Brain microvascular endothelial cell (primary cell): ENCODE results near the gene KLK13.

Source experiments
- DNase-seq: peaks from one replicate; pipeline ENCODE4 v3.0.0-alpha.2; 2020
- H3K27ac ChIP-seq: fragments of 250-450 bp; sonication (Bioruptor Pico); 2 replicates; pipeline ENCODE4 v1.5.1; 2020; ENCODE audit warnings: mild to moderate bottlenecking, moderate library complexity
- H3K27me3 ChIP-seq: fragments of 250-450 bp; sonication (Bioruptor Pico); replicated peaks from 2 replicates; pipeline ENCODE4 v1.5.1; 2020; ENCODE audit warnings: mild to moderate bottlenecking
- H3K36me3 ChIP-seq: fragments of 250-450 bp; sonication (Bioruptor Pico); replicated peaks from 2 replicates; pipeline ENCODE4 v1.5.1; 2020; ENCODE audit warnings: mild to moderate bottlenecking
- H3K4me3 ChIP-seq: 2 replicates; pipeline ENCODE4 v1.5.1; 2011; ENCODE audit warnings: low read depth, mild to moderate bottlenecking, control low read depth, low read length, moderate library complexity
- in situ Hi-C: cut with HindIII; loops from 2 replicates; pipeline ENCODE4 v1.10.0; 2017; ENCODE audit warnings: low sequenced_read_pairs, low pct_ligation_motif_present
- TF ChIP-seq, protein P1 (sequence below): IDR thresholded peaks from 2 replicates; pipeline ENCODE4 v1.5.1; 2011; ENCODE audit warnings: low read depth, mild to moderate bottlenecking, moderate library complexity, low read length, control low read depth, inconsistent platforms; ENCODE audit errors: missing control alignments

The KLK13 gene, protein sequence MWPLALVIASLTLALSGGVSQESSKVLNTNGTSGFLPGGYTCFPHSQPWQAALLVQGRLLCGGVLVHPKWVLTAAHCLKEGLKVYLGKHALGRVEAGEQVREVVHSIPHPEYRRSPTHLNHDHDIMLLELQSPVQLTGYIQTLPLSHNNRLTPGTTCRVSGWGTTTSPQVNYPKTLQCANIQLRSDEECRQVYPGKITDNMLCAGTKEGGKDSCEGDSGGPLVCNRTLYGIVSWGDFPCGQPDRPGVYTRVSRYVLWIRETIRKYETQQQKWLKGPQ

DNA sequence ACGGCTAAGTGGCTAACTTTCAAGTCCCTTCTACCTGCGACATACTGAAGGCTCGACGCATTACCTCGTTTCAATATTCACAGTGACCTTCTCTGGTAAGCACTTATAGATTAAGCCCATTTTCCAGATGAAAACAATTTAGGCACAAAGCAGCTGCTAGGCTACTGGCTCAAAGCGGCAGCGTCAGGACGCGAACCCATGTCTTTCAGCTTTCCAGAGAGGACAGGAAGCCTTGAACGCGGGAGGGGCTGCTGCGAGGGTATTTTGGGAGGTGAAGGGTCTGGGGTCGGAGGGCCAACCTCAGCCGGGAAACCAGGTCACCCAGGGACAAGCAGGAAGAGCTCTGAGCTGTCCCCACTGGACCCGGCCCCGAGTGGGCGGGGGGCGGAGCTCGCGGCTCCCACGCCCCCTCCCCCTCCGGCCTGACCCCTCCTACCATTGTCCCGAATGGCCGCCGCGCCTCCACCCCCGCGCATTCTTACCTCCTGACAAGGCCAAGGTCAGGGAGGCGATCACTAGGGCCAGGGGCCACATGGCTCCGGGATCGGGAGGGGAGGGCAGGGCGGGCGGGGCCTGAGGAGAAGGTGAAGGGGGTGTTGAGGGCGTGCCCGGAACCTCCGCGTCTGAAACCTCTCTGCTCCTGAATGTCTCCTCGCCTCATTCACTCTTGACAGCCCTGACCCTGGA, at the start of gene KLK13:
KLK13 (minus strand) TSS at position 559 of the 687 bp plus-strand sequence; CDS start at position 534, 25 bp downstream.
- Histone ChIP-seq H3K27ac (no peak within 1 kb of the TSS), H3K36me3 (no peaks in the 10 kb centered on the region), H3K27me3 (no peaks in the 10 kb centered on the region), H3K4me3 (no peak within 1 kb of the TSS)
- DNase-seq = no peak
- TF ChIP-seq, protein P1, sequence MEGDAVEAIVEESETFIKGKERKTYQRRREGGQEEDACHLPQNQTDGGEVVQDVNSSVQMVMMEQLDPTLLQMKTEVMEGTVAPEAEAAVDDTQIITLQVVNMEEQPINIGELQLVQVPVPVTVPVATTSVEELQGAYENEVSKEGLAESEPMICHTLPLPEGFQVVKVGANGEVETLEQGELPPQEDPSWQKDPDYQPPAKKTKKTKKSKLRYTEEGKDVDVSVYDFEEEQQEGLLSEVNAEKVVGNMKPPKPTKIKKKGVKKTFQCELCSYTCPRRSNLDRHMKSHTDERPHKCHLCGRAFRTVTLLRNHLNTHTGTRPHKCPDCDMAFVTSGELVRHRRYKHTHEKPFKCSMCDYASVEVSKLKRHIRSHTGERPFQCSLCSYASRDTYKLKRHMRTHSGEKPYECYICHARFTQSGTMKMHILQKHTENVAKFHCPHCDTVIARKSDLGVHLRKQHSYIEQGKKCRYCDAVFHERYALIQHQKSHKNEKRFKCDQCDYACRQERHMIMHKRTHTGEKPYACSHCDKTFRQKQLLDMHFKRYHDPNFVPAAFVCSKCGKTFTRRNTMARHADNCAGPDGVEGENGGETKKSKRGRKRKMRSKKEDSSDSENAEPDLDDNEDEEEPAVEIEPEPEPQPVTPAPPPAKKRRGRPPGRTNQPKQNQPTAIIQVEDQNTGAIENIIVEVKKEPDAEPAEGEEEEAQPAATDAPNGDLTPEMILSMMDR = no peak
- in situ Hi-C loops = no loop called here

DNA sequence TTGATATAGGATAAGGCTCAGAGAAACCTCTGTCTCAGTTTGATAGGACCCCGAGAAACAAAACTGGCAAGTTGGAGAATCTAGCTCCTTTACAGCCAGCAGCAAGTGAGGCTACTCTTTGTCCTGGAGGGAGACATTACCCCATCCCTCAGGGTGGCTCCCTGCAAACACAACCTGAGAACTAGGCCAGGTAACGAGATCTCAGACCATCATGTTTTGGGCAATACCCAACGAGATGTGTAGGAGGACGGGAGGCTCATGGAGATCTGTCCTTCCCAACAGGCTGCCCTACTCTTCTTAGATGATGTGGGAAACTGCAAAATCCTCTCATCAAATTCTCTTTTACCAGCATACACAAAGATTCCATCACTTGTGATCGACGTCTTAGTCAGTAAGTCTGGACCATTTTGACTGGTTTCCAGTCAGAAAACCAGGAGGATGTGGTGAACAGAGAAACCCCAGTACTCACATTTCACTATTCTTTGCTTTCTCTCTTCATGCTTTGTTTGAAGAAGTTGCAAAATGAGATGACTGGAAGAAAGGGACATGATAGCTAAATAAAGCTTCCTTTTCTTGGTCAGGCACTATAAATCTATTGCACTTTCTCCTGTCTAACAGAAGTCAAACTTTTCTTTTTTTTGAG, 49.3 kb upstream of the KLK13 start:
- Histone ChIP-seq H3K36me3 (no peaks in the 10 kb centered on the region), H3K27ac (no peak overlapping the region), H3K4me3 (no peak overlapping the region), H3K27me3 (no peaks in the 10 kb centered on the region)
- DNase-seq = no peak
- TF ChIP-seq, protein P1 = no peak
- in situ Hi-C loops = no loop called here

DNA sequence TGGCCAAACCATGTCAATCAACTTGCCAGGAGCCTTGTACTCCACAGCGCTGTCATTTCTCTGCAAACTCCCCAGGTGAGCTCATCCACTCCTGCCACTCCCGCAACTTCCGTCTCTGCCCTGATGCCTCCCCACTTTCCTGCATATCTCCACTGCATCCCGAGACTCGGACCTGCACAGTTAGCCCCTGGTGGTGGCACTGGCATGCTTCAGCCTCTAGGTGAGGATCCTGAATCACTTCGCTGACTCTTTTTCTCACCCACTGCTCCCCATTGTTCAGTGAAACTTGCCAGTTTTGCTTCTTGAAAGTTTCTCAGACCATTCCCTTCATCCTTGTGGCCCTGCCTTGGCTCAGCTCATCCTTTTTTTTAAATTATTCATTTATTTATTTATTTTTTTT, 46.7 kb upstream of the KLK13 start:
- in situ Hi-C loops = no loop called here
- TF ChIP-seq, protein P1 = peak; percentile 52
- no peak overlapping the region for H3K4me3 ChIP-seq
- H3K27me3 ChIP-seq = no peaks in the 10 kb centered on the region
- no peak for DNase-seq
- H3K27ac ChIP-seq = no peak overlapping the region
- H3K36me3 ChIP-seq = no peaks in the 10 kb centered on the region

DNA sequence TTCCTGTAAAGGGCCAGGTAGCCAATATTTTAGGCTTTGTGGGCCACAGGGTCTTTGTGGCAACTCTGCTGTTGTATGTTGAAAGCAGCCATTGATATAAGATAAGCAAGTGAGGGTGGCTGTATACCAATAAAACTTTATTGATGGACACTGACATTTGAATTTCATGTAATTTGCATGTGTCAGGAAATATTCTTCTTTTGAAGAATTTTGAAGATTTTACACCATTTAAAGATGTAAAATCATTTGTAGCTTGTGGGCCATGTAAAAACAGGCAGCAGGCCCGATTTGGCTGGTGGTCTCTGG, 45.7 kb upstream of the KLK13 start:
- no peaks in the 10 kb centered on the region for H3K27me3 ChIP-seq
- no peak overlapping the region for H3K27ac ChIP-seq
- no peak overlapping the region for H3K4me3 ChIP-seq
- in situ Hi-C loops = no loop called here
- DNase-seq = no peak
- TF ChIP-seq, protein P1 = no peak
- H3K36me3 ChIP-seq = no peaks in the 10 kb centered on the region

DNA sequence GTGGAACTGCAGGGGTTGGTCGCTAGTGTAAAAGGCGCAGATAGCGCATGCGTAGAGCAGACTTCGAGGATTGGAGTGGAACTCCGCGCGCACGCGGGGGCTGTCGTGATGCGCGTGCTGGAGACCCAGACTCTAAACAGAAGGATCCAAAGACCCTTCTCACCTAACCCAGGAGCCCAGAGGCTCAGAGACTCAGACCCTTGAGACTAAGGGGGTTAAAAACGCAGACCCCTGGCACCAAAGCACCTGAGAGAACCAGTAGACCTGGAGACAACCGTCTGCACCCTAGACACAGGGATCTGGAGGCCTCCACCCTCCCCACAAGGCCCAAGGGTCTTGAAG, 43.9 kb upstream of the KLK13 start:
- in situ Hi-C loops = no loop called here
- Histone ChIP-seq H3K27me3 (no peaks in the 10 kb centered on the region), H3K27ac (peak overlapping the region; percentile 31), H3K4me3 (peak overlapping the region; percentile 93), H3K36me3 (peaks cover 5% of the 10 kb centered on the region)
- DNase-seq = no peak
- TF ChIP-seq, protein P1 = no peak
